HG03520 (cell line): ENCODE results near the gene MYH11.
"Not testable (repeated sequence)": the region's sequence is repeated elsewhere in the genome, so short reads cannot be mapped to it uniquely, and the experiment has no call there.

Experiments used
- ATAC-seq: cut with Tn5 transposase; IDR thresholded peaks from one replicate; pipeline ENCODE4 v1.9.1; 2021; ENCODE audit warnings: mild to moderate bottlenecking, moderate library complexity; ENCODE audit not compliant: unreplicated experiment

Gene MYH11

DNA sequence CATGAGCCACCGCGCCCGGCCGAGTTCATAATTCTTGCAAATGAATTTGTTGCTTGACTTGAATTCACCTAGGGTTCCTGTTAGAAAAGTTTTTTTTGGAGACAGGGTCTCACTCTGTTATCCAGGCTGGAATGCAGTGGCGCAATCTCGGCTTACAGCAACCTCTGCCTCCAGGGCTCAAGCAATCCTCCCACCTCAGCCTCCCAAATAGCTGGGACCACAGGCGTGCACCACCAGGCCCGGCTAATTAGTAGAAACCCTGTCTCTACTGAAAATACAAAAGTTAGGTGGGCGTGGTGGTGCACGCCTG is 99.8 kb downstream of the MYH11 start:
- no peak for ATAC-seq

DNA sequence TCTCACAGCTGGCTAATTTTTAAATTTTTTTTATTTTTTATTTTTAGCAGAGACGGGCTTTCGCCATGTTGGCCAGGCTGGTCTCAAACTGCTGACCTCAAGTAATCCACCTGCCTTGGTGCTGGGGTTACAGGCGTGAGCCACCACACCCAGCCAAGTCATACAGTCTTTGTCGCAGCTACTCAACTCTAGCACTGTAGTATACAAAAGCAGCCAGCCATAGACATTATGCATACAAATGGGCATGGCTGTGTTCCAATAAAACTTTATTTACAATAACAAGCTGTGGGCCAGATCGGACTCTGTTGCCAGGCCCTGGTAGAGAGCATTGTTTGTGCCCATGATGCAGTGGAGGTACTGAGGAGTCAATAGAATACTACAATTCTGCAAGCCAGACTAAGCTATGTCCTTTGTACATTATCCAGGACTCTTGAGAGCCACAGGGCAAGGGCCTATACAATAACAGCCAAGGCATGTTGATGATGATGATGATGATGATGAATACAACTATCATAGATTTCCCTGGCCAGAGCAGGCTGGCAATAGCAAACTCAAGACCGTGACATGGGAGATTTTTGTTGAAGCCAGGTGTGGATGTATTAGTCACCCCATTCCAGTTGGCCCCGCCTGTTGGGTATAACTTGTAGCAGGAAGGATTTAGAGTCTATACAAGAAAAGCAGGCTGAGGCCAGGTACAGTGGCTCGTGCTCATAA is 101.8 kb downstream of the MYH11 start:
- ATAC-seq: no peak

DNA sequence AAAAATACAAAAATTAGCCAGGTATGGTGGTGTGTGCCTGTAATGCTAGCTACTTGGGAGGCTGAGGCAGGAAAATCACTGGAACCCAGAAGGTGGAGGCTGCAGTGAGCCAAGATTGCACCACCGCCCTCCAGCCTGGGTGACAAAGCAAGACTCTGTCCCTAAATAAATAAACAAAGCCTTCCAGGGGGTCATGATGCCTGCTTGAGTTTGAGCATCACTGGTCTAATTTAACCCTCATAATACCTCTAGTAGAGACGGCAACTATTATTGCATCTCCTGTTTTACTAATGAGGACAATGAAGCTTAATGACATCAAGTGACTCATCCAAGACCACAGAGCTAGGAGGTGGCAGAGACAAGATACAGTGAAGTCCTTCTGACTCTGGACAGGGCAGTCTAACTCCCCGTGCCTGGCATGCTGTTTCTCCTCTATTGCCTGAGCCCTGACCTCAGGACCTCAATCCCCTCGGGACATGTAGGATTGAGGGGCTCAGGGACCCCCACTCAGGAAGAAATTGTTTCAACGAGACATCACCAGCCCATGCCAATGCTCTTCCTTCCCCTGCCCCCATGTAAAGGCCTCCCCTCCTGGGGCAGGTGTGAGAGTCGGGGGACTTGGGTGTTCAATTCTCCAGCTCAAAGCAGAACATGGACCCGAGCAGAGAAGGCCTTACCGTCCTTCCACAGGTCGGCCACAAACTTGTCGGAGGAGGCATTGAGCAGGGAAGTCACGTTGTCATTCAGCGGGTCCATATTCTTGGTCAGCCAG is 103.9 kb downstream of the MYH11 start:
- no peak for ATAC-seq

DNA sequence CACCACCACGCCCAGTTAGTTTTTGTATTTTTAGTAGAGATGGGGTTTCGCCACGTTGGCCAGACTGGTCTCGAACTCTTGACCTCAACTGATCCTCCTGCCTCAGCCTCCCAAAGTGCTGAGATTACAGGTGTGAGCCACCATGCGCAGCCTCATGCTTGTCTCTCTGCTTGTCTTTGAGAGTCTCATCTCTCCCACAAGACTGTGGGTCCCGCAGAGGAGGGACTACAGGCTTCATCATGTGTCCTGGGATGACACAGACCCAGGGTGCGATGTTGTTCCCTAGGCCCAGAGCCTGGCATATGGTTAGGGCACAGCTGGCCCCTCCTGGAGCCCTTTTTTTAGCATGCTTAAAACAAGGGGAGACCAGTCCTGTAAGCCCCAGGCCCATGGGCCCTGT is 104.9 kb downstream of the MYH11 start:
- ATAC-seq: no peak

DNA sequence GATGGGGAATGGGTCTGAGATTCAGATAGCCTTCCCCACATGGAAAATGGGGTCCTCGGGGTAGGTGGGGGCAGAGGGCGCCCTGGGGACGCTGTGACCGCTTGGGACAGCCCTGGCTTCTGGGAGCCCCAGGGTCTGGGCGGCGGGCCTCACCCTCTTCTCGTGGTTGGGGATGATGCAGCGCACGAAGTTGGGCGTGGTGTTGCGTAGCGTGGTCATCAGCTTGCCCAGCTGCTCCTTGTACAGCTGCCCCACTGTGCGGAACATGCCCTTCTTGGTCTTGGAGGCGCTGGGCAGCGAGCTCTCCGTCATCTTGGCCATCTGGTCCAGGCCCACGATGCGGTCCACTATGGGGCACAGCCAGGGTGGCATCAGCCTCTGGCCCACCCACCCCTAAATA is 106.8 kb downstream of the MYH11 start:
- no peak for ATAC-seq

- ATAC-seq: no peak
Observed at GRCh38 chr16:15749371-15749770, 107.5 kb downstream of the MYH11 start.

GRCh38 chr16:15748654-15749053 is 108.2 kb downstream of the MYH11 start:
- ATAC-seq: no peak

GRCh38 chr16:15747937-15748336 is 108.9 kb downstream of the MYH11 start:
- ATAC-seq: no peak

DNA sequence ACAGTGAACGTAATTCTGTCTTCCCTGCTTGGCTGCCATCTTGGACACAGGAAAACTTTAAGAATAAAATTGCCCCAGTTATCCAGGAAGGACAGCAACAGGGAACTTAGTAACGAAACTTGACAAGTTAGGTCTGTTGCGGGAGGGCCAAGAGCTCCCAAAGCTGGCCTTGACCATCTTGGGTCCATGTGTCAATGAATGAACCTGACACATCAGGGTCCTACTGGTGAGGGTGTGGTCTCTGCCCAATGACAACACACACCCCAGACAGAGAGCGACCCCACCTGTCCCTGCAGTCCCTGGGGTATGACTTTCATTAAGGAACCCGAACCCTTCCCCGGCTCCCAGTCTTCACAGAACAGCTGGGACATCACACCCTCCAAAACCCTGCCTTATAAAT is 110.5 kb downstream of the MYH11 start:
- no peak for ATAC-seq

- no peak for ATAC-seq
Observed at GRCh38 chr16:15743657-15744056, 113.2 kb downstream of the MYH11 start.

DNA sequence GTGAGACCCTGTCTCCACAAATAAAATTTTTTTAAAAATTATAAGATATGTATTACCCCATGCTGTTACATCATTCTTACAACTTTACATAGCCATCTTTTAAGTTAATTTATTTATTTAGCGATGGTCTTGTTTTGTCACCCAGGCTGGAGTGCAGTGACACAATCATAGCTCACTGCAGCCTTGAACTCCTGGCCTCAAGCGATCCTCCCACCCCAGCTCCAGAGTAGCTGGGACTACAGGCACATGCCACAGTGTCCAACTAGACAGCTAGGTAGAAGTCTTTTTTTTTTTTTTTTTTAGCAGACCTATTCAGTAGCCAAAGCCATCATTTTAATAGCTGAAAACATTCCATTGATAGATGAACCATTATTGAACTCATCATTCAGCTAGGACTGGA is 114.1 kb downstream of the MYH11 start:
- ATAC-seq: no peak

GRCh38 chr16:15741207-15741871 is 115.5 kb downstream of the MYH11 start:
- ATAC-seq: no peak

DNA sequence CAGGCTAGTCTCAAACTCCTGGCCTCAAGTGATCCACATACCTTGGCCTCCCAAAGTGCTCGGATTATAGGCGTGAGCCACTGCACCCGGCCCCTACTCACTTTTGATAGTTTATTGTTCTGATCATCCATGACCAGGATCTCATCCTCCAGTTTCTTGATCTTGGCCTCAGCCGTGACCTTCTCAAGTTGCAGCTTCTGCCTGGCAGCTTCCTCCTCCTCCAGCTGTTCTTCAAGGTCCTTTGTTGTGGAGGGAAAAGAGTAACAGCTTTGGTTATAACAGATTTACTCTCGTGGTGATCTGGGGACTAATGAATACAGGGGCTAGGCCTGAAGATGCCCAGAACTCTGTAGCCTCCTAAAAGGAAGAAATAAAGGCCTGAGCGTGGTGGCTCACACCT is 116.9 kb downstream of the MYH11 start:
- no peak for ATAC-seq

GRCh38 chr16:15739464-15739863 is 117.4 kb downstream of the MYH11 start:
- ATAC-seq: no peak

DNA sequence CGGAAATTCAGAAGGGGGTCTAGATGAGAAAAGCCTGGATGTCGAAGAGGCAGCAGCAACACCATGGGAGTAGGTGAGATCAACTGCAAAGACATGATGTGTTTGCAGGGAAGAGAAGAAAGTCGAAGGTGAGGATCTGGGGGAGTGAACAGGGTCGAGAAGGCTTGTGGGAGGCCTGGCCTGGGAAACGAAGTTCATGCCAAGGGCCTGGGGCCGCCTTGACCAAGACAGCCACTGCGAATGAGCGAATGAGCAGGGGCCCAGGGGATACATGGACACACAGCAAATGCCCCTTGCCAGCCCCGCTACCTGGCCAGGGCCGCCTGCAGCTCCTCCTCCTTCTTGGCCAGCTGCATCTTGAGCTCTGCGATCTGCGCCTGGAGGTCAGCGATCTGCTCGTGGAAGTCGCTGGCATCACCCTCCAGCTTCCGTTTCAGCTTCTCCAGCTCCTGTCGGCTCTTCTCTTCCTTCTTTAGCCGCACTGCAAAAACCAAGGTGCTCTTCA is 119.6 kb downstream of the MYH11 start:
- ATAC-seq: no peak

- ATAC-seq: no peak
Observed at GRCh38 chr16:15736529-15736928, 120.3 kb downstream of the MYH11 start.

GRCh38 chr16:15735610-15736009 is 121.2 kb downstream of the MYH11 start:
- no peak for ATAC-seq

GRCh38 chr16:15732416-15732815 is 124.4 kb downstream of the MYH11 start:
- ATAC-seq: no peak

DNA sequence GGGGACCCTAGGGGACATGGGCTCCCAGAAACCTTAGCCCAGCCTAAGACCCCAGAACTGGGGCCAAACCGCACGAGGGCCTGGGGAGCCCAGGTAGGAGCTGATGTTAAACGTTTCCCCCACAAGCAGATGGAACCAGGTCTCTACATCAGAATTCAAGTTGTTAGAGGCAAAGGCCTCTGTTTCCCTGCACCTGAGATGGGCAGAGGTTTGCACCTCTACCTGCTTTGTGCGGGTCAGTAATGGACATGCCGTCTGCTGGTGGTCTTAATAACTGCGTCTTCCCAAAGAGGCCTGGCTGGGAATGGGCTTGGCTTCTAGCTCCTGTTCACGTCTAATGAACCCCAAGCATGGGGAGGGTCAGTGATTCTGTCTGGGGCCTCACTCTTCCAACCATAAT is 127.7 kb downstream of the MYH11 start:
- no peak for ATAC-seq

GRCh38 chr16:15727697-15728096 is 129.1 kb downstream of the MYH11 start:
- not testable (repeated sequence) for ATAC-seq

DNA sequence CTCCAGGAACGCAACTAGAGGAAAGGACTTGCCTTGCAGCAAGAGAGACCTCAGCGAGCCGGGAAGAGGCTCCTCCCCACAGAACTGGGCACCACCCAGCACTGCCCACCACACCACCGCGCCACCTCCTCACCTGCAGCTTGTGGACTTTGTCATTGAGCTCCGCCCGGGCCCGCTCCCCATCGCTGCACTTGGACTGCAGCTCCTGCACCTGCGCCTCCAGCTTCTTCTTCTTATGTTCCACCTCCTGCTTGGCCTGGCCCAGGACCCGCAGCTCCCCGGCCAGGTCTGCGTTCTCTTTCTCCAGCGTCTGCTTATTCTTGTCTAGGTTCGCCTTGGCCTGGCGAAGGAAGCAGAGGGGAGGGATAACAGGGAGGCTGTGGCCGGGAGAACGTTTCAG is 130.1 kb downstream of the MYH11 start:
- ATAC-seq: no peak

- ATAC-seq: no peak
Observed at GRCh38 chr16:15725641-15726240, 131.1 kb downstream of the MYH11 start.
